Measurements from ENCODE around the gene BCL11B.

Gene BCL11B

DNA sequence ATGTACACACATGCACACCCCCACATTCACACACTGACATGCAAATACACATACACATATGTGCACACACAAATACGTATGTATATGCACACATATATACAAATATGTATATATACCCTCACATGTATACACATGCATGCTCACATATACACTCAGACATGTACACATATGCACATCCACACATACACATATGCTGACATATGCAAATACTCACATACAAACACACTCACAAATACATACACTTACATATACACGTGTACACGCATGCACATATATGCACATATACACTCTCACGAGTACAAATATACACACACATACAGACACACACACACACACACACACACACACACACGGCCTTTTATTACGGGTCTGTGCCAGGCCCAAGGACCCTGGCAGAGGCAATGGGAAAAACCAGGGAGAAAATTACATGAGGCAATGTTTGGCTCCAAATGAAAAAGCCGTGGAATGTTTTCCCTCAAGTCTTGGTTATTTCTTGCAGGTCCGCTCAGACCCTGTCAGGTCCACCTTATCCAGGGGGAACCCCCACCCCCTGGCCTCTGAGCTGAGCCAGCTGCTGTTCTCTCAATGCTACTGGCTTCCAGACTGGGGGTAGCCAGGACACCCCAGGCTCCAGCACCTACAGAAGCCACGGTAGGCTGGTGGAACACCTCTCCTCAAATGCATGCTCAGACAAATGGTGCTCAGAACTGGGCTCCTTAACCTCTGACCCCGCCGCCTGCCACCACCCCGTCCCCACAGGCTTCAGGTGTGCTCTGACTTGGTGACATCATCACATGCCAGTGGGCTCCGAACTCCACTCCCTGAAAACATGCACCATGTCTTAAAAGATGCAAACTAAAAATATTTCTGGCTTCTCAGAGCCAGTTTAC lies 54.7 kb downstream of the BCL11B start:
- no peak for DNase-seq

DNA sequence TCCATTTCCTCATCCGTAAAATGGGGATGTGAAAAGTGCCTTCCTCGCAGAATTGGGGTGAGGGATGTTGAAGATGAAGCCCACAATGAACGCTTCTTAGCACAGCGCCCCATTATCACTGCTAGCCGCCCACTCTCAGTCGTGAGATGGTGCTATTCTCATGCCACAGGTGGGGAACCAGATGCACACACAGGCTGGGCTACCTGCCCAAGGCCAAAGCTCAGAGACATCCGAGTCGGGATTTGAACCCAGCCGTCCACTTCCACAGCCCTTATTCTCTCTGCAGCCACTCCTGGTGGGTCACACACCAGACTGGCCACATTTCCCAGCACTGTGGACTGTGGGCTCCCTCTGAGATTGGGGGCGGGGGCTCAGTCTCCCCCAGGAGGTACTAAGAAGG lies 55.8 kb downstream of the BCL11B start:
- no peak for DNase-seq

DNA sequence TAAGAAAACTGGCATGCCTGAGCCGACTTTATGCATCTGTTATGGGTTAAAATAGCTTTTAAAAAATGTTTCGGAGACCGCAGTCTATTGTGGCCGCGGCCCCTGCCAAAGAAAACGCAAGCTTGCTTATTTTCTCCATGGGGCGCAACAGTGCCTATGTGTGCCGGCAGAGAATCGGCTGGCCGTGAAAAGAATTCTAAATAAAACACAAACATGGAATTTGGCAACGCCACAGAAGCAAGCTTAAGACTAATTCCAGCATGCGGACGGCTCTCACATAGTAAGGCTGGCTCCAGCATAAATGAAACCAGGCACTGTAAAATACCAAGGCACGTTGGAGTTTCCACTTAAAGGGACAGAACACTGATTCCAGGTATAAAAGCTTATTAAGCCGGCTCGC lies 56.7 kb downstream of the BCL11B start:
- DNase-seq = no peak

DNA sequence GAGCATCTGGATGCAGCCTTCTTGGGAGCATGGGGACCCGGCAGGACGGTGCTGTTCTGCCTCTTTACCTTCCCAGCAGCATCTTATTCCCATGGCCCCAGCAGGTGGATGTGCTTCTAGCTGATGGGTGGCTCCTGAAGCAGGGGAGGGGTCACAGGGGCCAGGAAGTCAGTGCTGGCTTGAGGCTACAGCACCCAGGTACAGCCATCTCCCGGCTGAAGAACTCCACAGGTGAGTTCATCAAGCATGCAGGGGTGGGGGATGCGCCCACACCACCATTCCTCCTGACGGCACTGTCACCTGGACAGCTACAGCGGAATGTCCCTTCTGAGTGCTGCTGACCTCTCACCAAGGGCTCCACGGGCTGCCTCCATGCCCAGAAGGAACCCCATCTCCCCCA lies 57.3 kb downstream of the BCL11B start:
- DNase-seq = no peak

DNA sequence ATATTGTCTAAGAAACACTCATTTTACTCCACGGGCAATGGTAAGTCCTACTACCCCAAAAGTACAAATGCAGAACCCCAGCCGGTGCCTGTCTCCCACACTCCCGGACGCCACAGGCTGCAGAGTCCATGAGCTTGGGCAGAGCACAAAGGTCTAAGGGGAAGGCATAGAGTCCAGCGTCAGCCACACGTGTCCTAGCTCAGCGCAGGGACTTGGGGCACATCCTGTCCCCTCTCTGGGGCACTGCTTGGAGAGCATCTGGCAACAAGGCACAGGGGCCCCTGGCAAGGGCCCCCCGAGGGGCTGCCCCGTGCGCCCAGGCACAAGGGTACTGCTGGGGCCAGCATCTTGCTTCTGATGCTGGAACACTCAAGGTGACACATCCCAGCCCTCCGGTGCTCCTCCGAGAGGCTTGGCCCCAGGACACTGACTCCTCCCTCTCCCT lies 58.4 kb downstream of the BCL11B start:
- DNase-seq = no peak

DNA sequence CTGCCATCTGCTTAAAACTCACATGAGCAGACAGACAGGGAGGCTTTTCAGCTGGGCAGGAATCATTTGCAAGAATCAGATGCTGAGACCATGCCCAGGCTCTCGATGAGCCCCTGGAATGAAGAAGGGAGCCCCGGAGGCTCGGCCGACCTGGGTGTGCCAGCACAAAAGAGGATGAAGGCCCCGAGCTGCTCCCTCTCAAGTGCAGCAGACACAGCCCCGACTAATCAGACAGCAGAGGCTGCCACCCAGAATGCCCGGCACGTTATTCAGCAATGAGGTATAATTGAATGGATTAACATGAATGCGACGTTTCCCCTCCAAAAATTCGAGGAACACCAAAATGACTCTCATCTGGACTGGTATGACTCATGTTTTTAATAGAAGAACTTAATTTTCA lies 58.9 kb downstream of the BCL11B start:
- peak in 1 of 5 experiments; percentile 67 for DNase-seq

DNA sequence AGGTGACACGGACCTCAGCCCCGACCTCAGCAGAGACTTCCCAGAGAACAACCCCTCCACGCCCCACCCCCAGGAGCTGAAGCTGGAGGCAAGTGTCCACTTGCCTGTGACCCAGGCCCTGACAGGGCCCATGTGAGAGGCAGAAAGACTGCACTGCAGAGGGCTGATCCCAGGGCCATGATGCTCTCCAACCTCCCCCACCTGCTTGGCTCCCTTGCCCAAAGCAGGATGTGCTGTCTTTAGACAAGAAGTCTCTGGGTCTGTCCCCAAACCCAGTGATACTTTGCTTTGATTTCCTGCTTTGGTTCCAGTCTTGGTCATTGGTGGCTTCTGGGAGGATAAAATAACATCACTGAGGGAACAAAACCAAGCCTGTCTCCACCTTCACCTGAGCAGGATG lies 59.4 kb downstream of the BCL11B start:
- no peak for DNase-seq

DNA sequence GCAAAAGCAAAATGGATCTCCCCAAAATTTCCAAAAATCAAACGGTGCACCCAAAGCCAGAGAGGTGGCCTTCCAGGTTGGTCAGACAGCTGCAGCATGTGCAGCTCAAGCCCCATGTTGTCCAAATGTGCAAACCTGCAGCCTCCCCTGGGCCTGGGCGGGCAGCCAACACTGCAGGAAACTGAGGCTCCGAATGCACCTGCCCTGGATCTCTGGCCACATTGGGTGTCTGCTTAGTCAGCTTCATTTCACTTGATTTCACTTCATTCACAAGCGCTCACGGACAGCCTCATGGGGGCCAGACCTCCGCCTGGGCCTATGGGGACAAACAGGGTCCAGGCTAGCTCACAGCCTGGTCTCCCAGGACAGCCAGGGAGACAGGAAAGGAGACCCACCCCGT lies 59.8 kb downstream of the BCL11B start:
- DNase-seq = no peak

DNA sequence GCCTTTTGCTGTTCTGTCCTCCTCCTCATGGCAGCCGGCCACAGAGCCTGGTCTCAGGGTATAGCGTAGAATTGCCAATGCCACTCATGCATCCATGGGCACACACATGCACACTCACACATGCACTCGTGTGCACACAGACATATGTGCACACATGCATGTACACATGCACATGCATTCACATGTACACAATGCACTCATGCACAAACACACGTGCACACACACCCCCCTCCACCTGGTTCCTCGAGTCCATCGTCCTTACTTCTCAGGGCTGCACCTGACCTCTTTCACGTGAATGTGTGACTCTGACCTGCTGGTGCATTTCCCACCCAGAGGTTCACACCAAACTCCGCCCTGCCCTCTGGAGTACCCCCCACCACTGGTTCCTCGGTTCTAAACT lies 60.6 kb downstream of the BCL11B start:
- no peak for DNase-seq

DNA sequence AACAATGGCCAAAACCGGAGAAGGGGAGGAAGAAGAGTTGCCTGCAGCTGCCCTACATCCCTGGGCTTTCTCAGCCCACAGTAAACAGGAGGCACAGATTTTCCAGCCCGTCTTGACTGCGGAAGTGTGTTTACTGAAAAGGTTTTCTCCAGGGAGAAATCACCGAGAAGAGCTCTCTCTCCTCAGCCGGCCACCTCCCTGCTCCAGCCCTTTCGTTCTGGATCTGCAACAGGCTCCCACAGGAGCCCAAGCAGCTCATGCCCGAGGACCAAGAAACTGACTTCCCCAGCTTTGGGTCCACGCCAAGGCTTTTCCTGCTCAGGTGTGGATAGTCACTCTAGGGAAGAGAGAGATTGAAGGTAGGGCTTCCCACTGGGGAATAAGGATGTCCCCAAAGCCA lies 61.7 kb downstream of the BCL11B start:
- DNase-seq = no peak

DNA sequence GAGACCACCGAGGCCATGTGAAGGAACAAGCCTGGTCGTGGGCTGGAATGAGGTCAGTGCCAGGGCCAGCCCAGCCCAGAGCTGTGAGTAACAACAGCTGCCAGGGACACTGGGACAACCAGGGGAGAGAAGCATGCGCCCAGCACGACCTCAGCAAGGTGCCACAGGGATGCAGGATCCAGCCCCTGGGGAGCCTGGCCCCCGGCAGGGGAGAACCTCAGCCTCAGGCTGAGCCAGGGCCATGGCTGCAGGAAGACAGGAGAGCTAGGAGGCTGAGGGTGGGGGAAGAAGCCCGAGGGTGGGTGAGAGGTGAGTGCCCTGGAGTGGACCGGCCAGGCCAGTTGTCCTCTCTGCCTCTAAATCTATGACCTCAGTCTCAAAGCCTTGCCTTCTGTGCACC lies 62.6 kb downstream of the BCL11B start:
- no peak for DNase-seq

DNA sequence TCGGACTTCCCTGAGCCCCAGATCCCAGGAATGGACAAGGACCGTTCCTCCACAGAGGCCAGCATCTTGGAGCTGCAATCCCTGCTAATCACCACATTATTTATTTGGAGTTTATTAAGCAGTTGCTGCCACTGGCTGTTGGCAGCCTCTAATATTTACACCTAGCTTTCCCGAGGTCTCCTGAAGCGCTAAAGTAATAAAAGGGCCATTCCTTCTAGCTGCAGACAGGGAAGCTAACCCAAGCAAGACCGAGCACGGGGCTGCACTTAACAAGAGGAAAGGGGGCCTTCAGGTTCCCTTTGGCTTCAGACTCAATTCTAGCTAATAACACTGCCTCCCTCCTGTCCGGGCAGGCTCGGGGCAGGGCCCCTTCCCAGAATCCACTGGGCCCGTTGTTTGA lies 63.7 kb downstream of the BCL11B start:
- no peak for DNase-seq

DNA sequence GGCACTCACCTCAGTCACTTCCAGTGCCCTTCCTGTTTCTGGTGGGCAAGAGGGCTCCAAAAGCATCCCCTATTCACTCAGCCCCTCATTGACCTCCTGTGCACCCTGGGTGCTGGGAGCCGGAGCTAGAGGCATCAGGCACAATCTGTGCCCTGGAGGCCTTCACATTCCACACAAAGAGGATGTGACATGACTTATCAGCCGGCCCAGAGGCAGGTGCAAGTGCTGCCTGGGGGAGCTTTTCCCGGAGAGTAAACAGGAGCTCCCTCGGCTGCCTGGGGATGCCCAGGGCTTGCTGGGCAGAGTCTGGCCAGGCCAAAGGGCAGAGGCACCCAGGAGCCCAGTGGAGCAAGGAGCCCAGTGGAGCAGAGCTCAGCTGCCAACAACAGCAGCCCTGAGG lies 64.5 kb downstream of the BCL11B start:
- no peak for DNase-seq

DNA sequence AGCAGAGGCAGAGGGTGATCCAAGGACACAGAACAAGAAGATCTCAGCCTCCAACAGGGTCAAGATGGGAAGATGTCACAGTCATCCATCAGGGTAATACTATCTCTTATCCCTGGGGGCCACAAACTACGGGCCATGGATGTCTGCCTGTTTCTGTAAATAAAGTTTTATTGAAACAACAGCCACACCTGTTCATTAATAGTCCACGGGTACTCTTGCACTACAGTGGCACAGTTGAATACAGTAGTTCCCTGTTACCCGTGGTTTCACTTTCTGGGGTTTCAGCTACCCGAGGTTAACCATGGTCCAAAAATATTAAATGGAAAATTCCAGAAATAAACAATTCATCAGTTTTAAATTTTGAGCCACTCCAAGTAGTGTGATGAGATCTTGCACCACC lies 65.9 kb downstream of the BCL11B start:
- DNase-seq = no peak

DNA sequence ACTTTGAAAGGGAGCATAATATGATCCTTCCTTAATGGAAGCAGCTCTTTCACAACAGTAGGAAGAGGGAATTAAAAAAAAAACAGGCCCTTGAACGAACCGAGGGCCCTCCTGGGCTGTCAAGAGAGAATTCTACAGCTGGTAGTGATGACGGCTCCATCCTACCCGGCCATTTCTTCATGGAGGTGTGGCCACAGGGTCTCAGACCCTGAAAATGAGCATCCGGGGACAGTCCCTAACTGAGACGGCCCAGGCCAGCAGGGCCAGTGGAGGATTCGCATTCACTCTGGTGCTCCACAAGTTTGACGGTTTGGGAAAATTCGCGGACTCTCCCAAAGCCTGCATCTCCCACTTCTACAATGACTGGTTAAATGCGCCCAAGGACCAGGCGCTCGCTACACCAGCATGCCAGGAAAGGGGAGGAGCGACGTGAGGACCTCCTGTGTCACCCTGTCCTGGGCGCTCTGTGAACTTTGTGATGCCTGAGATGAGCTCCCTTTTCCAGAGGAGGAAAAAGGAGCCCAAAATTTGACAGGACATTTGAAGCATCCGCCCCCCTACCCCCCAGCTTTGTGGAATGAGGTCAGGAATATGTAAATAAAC lies 66.8 kb downstream of the BCL11B start:
- DNase-seq = no peak

DNA sequence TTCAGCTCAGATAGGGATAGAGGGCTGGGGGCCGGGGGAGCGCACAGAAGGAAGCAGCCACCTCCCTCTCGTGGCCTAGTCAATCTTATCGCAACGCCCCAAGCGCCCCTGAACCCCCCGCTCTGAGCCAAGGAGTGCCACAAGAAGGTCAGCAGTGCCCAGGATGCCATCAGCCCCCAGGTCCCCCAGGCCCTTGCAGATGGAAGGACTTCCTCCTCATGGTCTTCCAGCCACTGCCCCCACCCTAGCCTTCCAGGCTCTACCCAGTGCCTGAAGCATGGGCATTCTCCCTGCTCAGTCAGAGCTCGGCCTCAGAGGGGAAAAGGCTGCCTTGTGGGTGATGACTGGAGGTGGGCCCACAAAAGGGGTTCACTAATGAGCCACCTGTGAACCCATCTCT lies 68.2 kb downstream of the BCL11B start:
- no peak for DNase-seq

DNA sequence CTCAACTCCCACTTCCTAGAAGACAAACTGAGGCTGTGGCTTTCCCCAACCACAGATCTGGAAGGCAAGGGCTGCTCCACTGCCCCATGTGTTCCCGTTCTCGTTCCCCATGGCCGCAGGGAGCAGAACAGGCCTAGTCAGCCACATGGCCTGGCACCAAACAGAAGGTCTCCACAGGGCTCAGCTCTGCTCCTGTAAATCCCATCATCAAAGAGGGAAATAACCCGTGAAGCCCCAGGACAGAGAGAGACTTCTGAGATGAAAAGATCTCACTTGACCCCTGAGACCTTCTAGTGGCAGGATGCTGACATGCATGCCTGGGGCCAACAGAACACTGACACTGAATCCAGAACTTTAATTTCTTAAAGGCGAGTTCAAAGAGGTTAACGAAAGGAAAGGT lies 68.9 kb downstream of the BCL11B start:
- no peak for DNase-seq

DNA sequence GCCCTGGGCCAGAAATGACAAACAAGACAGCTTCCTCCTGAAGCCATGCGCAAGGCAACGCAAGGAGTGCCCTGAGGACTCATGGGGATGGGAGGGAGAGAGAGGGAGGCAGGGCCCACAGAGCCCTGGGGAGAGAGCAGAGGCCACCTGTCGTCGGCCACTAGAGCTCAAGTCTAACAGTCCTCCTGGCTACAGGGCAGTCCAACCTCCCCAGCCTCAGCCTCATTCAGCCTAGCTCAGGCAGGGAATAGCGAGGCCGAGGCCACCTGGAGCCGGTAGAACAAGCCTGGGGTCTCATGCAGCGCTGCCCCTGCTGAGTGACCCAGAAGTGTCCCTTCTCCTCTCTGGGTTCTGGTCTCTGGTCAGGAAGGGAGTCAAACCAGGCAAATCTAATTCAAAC lies 69.5 kb downstream of the BCL11B start:
- no peak for DNase-seq

DNA sequence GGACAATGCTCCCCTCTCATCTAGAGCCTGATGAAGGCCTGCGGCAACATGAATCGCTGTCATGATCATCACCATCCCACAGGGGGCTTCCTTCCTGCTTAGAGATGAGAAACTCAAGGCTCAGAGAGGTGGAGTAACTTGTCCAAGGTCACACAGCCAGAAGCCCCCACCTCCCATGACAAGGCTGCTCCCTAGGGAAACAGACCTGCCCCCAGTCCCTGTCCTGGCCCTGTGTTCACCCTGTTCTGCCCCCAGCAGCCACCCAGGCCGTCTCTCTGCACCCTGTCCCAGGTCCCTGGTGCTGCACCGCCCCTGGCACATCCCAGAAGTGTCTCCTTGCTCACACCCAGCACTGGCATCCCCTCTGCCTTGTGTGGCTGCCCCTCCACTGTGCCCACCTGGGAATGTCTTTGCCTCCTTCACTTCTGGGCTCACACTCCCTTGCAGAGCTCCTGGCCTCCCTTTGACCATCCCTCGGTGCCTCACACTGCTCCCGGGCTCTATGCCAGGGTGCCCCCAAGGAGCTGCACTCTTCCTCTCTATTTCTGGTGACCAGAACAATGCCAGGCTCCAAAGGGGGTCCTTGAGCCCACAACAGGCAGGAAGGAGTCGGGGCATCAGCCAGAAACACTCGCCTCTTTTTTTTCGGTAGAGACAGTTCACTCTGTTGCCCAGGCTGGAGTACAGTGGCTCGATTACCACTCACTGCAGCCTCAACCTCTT lies 70.5 kb downstream of the BCL11B start:
- DNase-seq = no peak

DNA sequence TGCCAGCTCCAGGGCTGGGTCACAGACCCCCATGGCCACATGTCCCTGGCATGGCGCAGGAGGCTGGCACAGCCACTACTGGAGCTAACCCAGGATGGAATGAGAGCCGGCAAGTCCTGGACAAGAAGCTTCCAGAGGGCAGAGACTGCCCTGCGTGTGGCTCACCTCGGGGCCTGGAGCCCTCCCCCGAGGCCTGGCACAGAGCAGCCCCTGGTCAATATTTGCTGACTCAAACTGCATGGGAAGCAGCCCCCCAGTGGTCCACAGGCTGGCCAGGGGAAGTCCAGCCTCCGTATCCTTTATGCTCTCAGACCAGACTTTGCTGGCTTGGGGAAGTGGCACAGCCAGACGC lies 71.4 kb downstream of the BCL11B start:
- no peak for DNase-seq

DNA sequence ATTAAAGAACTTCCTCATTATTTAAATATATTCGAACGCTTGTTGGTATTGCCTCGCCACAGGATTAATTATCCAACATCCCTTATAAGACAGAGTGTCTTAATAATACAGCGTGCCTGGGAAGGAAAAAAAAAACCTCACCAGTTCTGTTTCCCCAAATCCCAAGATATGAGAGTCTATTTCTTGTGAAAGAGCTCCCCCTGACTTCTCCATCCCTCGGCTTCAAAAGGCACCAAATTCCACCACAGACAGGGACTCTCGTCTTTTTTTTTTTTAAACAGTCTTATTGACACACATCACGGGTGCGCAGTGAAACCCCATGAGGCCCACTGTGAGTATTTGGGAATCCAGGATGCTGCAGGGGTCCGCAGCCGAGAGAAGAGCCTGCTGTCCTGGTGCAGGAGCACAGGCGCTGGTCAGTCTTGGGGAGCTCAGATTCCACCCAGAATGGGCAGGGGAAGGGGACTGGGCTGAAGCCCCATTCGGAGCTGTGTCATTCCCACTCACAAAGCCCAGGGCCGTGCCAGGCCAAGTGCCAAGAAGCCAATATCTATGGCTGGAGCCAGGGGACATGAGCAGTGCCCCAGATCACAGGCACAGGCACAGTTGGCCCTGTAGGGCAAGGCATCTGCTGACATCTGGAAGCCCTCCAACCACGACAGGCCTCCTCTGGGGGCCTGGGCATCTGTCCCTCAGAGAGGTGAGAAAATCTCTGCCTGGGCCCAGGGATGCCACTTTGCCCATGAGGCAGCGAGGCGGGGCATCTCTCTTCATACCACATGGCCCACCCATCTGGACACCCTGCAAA lies 71.9 kb downstream of the BCL11B start:
- no peak for DNase-seq

DNA sequence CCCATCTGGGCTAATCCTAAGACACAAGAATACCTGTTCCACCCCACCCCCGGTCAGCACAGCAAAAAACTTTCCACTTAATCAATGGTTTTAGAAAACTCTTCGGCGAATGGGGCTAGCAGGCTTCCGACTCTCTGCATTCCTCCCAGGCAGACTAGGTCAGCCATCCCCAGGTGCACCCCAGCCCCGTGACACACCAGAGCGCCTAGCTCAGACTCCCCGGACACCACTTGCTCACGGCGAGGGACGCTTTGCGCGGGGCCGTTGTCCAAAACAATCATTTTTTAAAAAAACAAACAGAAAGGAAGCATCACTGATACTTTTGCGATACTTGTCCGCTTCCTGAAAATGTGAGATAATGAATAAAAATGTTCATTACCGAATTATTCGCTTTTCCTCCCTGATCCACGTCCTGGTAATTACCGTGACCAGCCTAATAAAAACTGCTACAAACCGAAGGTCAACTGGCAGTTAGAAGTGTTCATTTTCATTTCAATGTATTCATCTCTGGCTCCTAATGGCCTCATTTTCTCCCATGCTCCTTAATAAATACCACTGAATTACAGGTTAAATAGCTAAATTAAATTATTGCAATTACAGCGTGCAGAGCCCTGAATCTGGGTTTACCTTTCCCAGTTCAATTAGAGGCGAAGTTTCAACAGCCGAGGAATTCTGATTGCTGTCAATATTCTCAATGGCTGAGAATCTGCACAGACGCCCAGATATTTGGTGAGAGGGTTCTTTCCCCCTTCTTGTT lies 73.1 kb downstream of the BCL11B start:
- DNase-seq = no peak

Measured in T-helper 2 cell (primary cell).